Panc1 (cell line): ENCODE results near the gene OAS1.

Experiments used
- CTCF ChIP-seq: fragments of 450-650 bp; IDR thresholded peaks from 2 replicates; pipeline ENCODE4 v1.5.1; 2017; ENCODE audit warnings: mild to moderate bottlenecking
- POLR2AphosphoS5 ChIP-seq: IDR thresholded peaks from 2 replicates; pipeline ENCODE4 v1.6.1; 2012; ENCODE audit warnings: mild to moderate bottlenecking, low read depth, low read length, moderate library complexity
- REST ChIP-seq, 2 experiments: IDR thresholded peaks; 2 replicates each; pipeline ENCODE4 v1.6.1; 2011 to 2012; ENCODE audit warnings: low read depth in 2 of 2, control low read depth in 1 of 2, low read length in 1 of 2, mild to moderate bottlenecking in 1 of 2, moderate library complexity in 1 of 2; ENCODE audit not compliant: insufficient read depth in 1 of 2
- SIN3A ChIP-seq: IDR thresholded peaks from 2 replicates; pipeline ENCODE4 v1.6.1; 2012; ENCODE audit warnings: low read depth, mild to moderate bottlenecking, low read length, moderate library complexity, borderline replicate concordance; ENCODE audit not compliant: insufficient read depth

GRCh38 chr12:112901271-112901670, 5.5 kb upstream of the OAS1 start:
- TF ChIP-seq CTCF, result no peak
- no peak for TF ChIP-seq REST (IDR thresholded peaks at IDR 0.05; ENCODE audit: insufficient read depth in 1 of 2, low read depth in 2 of 2, low read length in 1 of 2)
- no peak for TF ChIP-seq POLR2AphosphoS5
- TF ChIP-seq SIN3A, result no peak
